ENCODE results near the gene ELAC2. TPM values are rescaled to one million over a fixed set of nuclear protein-coding genes. Genes with fewer than 3 reads are reported as not detected.

ELAC2 gene
- total RNA-seq (ENCODE audit: low replicate concordance) = 13.2 and 60.6 TPM in 2 replicates

DNA sequence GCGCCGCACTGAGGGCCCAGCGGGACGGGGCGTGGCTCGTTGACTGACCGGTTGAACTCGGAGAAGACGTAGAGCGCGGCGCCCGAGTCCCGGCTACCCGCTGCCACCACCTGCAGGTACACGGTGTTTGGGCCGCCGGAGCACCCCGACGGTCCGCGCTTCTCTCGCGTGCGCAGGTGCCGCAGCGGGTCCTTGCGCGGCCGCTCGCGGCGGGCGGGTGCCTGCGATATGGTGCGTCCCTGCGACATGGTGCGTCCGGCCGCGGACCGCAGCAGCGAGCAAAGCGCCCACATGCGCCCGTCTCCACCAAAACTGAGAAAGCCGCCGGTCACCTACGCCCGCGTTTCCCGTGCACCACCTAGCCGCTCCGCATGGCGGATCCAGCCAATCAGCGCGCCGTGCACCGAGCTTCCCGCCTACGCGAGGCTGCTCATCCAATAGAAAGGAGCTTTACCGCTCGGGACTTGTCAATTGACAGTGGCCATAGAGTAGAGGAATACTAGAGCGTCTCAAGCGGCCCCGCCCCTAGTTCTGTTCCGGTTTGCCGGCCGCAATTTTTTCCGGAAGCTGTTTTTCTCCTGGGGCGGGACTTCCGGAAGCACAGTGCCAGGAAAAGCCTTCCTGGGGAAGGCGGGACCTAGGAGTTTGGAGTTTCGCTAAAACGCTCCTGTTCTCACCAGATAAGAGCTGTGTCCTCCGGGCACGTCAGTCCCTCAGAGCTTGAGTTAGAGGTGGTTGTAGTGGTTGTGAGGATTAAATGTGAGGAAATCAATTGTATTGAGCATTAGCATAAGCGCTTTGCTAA lies at the start of gene ELAC2:
Gene ELAC2 (minus strand): TSS at position 373 of the 805 bp plus-strand sequence. CDS start 80 bp downstream, at position 293.
- DNase-seq (ENCODE audit: low read depth) = peak; percentile 99
- peak within 1 kb of the TSS; percentile 87 for H3K4me3 ChIP-seq (ENCODE audit: low read depth, low read length)
- TF ChIP-seq CTCF (IDR thresholded peaks at IDR 0.05; ENCODE audit: insufficient read depth, low read length) = no peak

DNA sequence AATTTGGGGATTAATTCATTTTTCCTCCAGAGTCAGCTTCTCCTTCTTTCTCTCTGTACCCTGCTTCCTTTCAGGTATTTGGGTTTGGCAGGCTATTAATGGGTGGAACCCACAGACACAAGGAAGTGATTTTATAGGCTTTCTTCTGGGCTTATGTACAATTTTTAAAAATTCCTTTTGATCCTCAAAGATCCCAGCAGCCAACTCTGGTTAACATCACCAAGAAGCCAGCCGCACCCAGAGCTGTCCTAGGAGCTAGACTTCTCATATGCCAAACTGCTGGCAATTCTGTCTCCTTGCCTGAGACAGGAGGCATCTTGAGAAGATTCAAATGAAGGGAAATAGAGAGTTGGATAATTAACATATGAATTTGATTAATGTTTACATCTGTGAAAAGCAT lies 47.2 kb upstream of the ELAC2 start:
- DNase-seq (ENCODE audit: low read depth) = peak; percentile 14
- no peak overlapping the region for H3K4me3 ChIP-seq (ENCODE audit: low read depth, low read length)
- no peak for TF ChIP-seq CTCF (IDR thresholded peaks at IDR 0.05; ENCODE audit: insufficient read depth, low read length)

- no peak overlapping the region for H3K4me3 ChIP-seq (ENCODE audit: low read depth, low read length)
- DNase-seq (ENCODE audit: low read depth) = no peak
- no peak for TF ChIP-seq CTCF (IDR thresholded peaks at IDR 0.05; ENCODE audit: insufficient read depth, low read length)
These were observed 37.3 kb upstream of the ELAC2 start for GRCh38 chr17:13055131-13055530.

- H3K4me3 ChIP-seq (ENCODE audit: low read depth, low read length) = no peak overlapping the region
- TF ChIP-seq CTCF (IDR thresholded peaks at IDR 0.05; ENCODE audit: insufficient read depth, low read length) = no peak
- DNase-seq (ENCODE audit: low read depth) = no peak
These were observed 36.8 kb upstream of the ELAC2 start for GRCh38 chr17:13054666-13055065.

DNA sequence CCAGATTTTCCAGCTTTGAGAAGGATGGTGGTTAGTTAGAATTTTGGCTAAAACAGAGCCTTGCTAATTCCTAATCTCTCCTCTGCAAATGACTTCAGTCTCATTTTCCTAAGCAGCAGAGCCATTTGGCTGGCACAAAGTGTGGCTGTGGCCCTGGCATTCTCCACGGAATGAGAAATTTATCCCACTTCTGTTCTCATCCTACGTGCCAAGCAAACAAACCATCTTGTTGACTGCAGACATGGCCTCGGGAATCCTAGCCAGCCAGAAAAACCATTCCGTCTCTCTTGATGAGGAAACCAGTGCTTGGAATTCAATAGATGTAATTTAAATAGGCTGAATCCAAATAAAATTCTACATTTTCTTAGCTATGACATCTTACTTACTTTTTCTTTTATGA lies 34.1 kb upstream of the ELAC2 start:
- no peak overlapping the region for H3K4me3 ChIP-seq (ENCODE audit: low read depth, low read length)
- no peak for TF ChIP-seq CTCF (IDR thresholded peaks at IDR 0.05; ENCODE audit: insufficient read depth, low read length)
- no peak for DNase-seq (ENCODE audit: low read depth)

GRCh38 chr17:13047011-13047606 lies 29.3 kb upstream of the ELAC2 start:
- TF ChIP-seq CTCF (IDR thresholded peaks at IDR 0.05; ENCODE audit: insufficient read depth, low read length) = no peak
- H3K4me3 ChIP-seq (ENCODE audit: low read depth, low read length) = no peak overlapping the region
- DNase-seq (ENCODE audit: low read depth) = no peak

Measured in fibroblast of the aortic adventitia (primary cell).